AG04450 (cell line): ENCODE results near the gene CGNL1. TPM values are rescaled to one million over a fixed set of nuclear protein-coding genes. Genes with fewer than 3 reads are reported as not detected.
A peak's percentile ranks its signal among the peaks of the same experiment; 100 is the strongest.

ENCODE experiments used
- CTCF ChIA-PET: fragments of 300-600, 350-600 bp; formaldehyde crosslinking; extraction: SDS; loops from one replicate; lab custom pipeline; 2022; ENCODE audit warnings: antibody characterized with exemption, inconsistent platforms; lab: Charles Lee
- POLR2A ChIA-PET: fragments of 350-600 bp; formaldehyde crosslinking; extraction: SDS; loops from one replicate; lab custom pipeline; 2021; ENCODE audit warnings: antibody characterized with exemption, inconsistent platforms; lab: Yijun Ruan, JAX
- DNase-seq: peaks from one replicate; pipeline ENCODE4 v3.0.0-alpha.2; 2011; ENCODE audit warnings: low read depth, low spot score
- H3K27ac ChIP-seq: one replicate; pipeline ENCODE4 v1.5.1; 2012; ENCODE audit warnings: low read depth, low read length, control low read depth
- H3K27me3 ChIP-seq: one replicate; pipeline ENCODE4 v1.6.0; 2012; ENCODE audit warnings: low read length; ENCODE audit not compliant: control insufficient read depth, insufficient read depth
- H3K4me3 ChIP-seq: 2 replicates; pipeline ENCODE4 v1.5.1; 2011; ENCODE audit warnings: mild to moderate bottlenecking, low read depth, low read length, control low read depth
- H3K9me3 ChIP-seq: 2 replicates; pipeline ENCODE4 v1.5.1; 2012; ENCODE audit warnings: low read length; ENCODE audit not compliant: control insufficient read depth, insufficient read depth
- CTCF ChIP-seq: IDR thresholded peaks from 2 replicates; pipeline ENCODE4 v1.5.1; 2011; ENCODE audit warnings: low read depth, low read length, control low read depth, inconsistent platforms
- polyA minus RNA-seq: library from RNA; depleted of rRNA, polyadenylated mRNA; stranded (reverse); fragments of >200 nt; gene quantifications from 2 replicates; pipeline ENCODE4 v1.2.3, GENCODE V29; 2011; rRNA and poly(A)+ RNA removed
- polyA plus RNA-seq: library from polyadenylated mRNA; depleted of rRNA; stranded (reverse); fragments of >200 nt; gene quantifications from 2 replicates; pipeline ENCODE4 v1.2.3, GENCODE V29; 2011; rRNA removed

Gene CGNL1, protein sequence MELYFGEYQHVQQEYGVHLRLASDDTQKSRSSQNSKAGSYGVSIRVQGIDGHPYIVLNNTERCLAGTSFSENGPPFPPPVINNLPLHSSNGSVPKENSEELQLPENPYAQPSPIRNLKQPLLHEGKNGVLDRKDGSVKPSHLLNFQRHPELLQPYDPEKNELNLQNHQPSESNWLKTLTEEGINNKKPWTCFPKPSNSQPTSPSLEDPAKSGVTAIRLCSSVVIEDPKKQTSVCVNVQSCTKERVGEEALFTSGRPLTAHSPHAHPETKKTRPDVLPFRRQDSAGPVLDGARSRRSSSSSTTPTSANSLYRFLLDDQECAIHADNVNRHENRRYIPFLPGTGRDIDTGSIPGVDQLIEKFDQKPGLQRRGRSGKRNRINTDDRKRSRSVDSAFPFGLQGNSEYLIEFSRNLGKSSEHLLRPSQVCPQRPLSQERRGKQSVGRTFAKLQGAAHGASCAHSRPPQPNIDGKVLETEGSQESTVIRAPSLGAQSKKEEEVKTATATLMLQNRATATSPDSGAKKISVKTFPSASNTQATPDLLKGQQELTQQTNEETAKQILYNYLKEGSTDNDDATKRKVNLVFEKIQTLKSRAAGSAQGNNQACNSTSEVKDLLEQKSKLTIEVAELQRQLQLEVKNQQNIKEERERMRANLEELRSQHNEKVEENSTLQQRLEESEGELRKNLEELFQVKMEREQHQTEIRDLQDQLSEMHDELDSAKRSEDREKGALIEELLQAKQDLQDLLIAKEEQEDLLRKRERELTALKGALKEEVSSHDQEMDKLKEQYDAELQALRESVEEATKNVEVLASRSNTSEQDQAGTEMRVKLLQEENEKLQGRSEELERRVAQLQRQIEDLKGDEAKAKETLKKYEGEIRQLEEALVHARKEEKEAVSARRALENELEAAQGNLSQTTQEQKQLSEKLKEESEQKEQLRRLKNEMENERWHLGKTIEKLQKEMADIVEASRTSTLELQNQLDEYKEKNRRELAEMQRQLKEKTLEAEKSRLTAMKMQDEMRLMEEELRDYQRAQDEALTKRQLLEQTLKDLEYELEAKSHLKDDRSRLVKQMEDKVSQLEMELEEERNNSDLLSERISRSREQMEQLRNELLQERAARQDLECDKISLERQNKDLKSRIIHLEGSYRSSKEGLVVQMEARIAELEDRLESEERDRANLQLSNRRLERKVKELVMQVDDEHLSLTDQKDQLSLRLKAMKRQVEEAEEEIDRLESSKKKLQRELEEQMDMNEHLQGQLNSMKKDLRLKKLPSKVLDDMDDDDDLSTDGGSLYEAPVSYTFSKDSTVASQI
- 0.25 and 0.33 TPM in 2 replicates for polyA plus RNA-seq
- 0.46 and 0.52 TPM in 2 replicates for polyA minus RNA-seq

GRCh38 chr15:57375827-57376695, at the start of gene CGNL1:
TSS of gene CGNL1 (plus strand) at chr15:57376505. CDS start at chr15:57438000, 61,495 bp downstream.
- POLR2A ChIA-PET: no interaction called here
- no peak for TF ChIP-seq CTCF
- DNase-seq: no peak
- H3K27ac ChIP-seq: no peak within 1 kb of the TSS
- H3K4me3 ChIP-seq: peak within 1 kb of the TSS; percentile 57
- CTCF ChIA-PET: interaction anchor here (1.2 to 1.8 kb wide), 2 partner anchors 151 to 166 kb away, joined by 4 to 12 read pairs; no protein-coding TSS in a partner anchor
- H3K27me3 ChIP-seq: peaks cover 40% of the 10 kb centered on the region
- no peaks in the 10 kb centered on the region; the same call in 1 of the 2 replicates for H3K9me3 ChIP-seq

- TF ChIP-seq CTCF: no peak
- CTCF ChIA-PET: interaction anchor here (1.2 to 3.1 kb wide), 5 partner anchors 13 to 506 kb away, joined by 3 to 12 read pairs (median 5); no protein-coding TSS in a partner anchor
- Histone ChIP-seq H3K27ac (peak overlapping the region; percentile 74), H3K9me3 (no peaks in the 10 kb centered on the region; the same call in 1 of the 2 replicates), H3K27me3 (no peaks in the 10 kb centered on the region), H3K4me3 (no peak overlapping the region)
- POLR2A ChIA-PET: no interaction called here
- DNase-seq: peak; percentile 90
These were observed 48.3 kb upstream of the CGNL1 start for GRCh38 chr15:57327985-57328471.

DNA sequence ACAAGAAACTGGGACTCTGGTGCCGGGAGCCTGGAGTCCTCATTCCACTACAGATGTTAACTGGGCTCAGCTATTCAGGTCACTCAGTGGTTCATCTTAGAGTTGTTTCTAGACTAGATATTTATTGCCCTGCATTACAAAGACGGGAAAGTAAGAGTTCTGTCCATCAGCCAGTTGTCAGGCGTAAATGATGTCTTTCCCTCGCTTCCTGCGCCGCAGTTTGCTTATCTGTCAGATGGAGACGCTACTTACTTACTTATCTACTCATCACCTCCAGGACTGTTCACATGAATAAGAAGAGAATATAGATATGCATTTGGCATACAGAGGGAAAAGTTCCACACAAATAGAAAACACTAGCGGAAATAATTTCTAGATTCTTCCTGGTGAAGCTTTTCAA, 47.8 kb upstream of the CGNL1 start:
- ChIA-PET CTCF (interaction anchor here (1.2 to 3.1 kb wide), 4 partner anchors 12 to 507 kb away, joined by 3 to 12 read pairs (median 4); no protein-coding TSS in a partner anchor), POLR2A (no interaction called here)
- peak overlapping the region; percentile 74 for H3K27ac ChIP-seq

More for the DNA sequence above, 47.8 kb upstream of the CGNL1 start:
- no peaks in the 10 kb centered on the region; the same call in 1 of the 2 replicates for H3K9me3 ChIP-seq
- DNase-seq: no peak
- no peaks in the 10 kb centered on the region for H3K27me3 ChIP-seq
- H3K4me3 ChIP-seq: no peak overlapping the region
- no peak for TF ChIP-seq CTCF
